HK-2 (cell line): ENCODE results near the gene ST7.
"Not testable (repeated sequence)": the region's sequence is repeated elsewhere in the genome, so short reads cannot be mapped to it uniquely, and the experiment has no call there.

Source experiments
- DNase-seq: peaks from one replicate; pipeline ENCODE4 v3.0.0-alpha.2; 2018; ENCODE audit not compliant: unreplicated experiment

ST7 gene

GRCh38 chr7:116953372-116953905 lies at the start of gene ST7:
ST7 (plus strand) TSS chr7:116953501; CDS start chr7:116953541, 40 bp downstream.
- DNase-seq = peak; percentile 68

GRCh38 chr7:116906391-116906790 lies 46.9 kb upstream of the ST7 start:
- DNase-seq = no peak

GRCh38 chr7:116910383-116910782 lies 42.9 kb upstream of the ST7 start:
- no peak for DNase-seq

GRCh38 chr7:116911801-116912200 lies 41.5 kb upstream of the ST7 start:
- no peak for DNase-seq

GRCh38 chr7:116912269-116912909 lies 40.9 kb upstream of the ST7 start:
- DNase-seq = no peak

GRCh38 chr7:116918704-116919103 lies 34.6 kb upstream of the ST7 start:
- DNase-seq = no peak

GRCh38 chr7:116920359-116920758 lies 32.9 kb upstream of the ST7 start:
- DNase-seq = no peak

- no peak for DNase-seq
Measured at GRCh38 chr7:116922545-116922944, 30.8 kb upstream of the ST7 start.

GRCh38 chr7:116924741-116925140 lies 28.6 kb upstream of the ST7 start:
- no peak for DNase-seq

GRCh38 chr7:116929021-116929420 lies 24.3 kb upstream of the ST7 start:
- DNase-seq = no peak

- DNase-seq = peak; percentile 85
Measured at GRCh38 chr7:116929914-116930913, 23.1 kb upstream of the ST7 start.

- no peak for DNase-seq
Measured at GRCh38 chr7:116932566-116932965, 20.7 kb upstream of the ST7 start.

- no peak for DNase-seq
Measured at GRCh38 chr7:116933465-116933864, 19.8 kb upstream of the ST7 start.

- no peak for DNase-seq
Measured at GRCh38 chr7:116934580-116934979, 18.7 kb upstream of the ST7 start.

- DNase-seq = not testable (repeated sequence)
Measured at GRCh38 chr7:116936844-116937243, 16.5 kb upstream of the ST7 start.

GRCh38 chr7:116938678-116939077 lies 14.6 kb upstream of the ST7 start:
- no peak for DNase-seq

GRCh38 chr7:116940689-116941370 lies 12.5 kb upstream of the ST7 start:
- DNase-seq = no peak

GRCh38 chr7:116942504-116942903 lies 10.8 kb upstream of the ST7 start:
- no peak for DNase-seq

GRCh38 chr7:116948934-116949333 lies 4.4 kb upstream of the ST7 start:
- DNase-seq = no peak

- DNase-seq = no peak
Measured at GRCh38 chr7:116949941-116950801, 3.1 kb upstream of the ST7 start.

- no peak for DNase-seq
Measured at GRCh38 chr7:116950889-116951351, 2.4 kb upstream of the ST7 start.
